ENCODE data around the gene FGD5. TPM values are rescaled to one million over a fixed set of nuclear protein-coding genes. Genes with fewer than 3 reads are reported as not detected.

FGD5 gene
- total and polyA plus RNA-seq, 2 experiments from 2014 or later, result 7.4 to 12.2 TPM

DNA sequence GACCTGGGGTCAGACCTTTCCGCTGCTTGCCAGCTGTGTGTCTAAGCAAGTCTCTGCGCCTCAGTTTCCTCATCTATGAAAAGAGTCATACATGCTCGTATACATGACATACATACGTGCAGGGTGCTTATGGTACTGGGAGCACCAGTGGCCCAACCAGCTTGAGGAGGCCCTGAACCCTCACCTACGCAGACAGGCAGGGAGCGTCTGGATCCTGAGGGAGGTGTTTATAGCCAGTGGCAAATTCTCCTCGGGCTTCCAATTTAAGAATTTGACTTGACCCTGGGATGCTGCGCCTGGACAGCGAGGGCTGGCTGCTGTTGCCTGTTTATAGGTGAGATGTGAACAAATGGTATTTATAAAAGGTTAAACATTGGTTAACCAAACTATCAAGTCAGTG lies 17.7 kb upstream of the FGD5 start:
- H3K36me3 ChIP-seq (ENCODE audit: insufficient read depth), result no peaks in the 10 kb centered on the region
- Mint-ChIP-seq H3K27ac (no peak overlapping the region), H3K36me3 (ENCODE audit: low read depth) (no peaks in the 10 kb centered on the region), H3K4me3 (no peak overlapping the region), H3K9me3 (no peaks in the 10 kb centered on the region; the same call in 2 of the 3 replicates), H3K27me3 (ENCODE audit: insufficient read depth, low read depth, poor library complexity) (no peaks in the 10 kb centered on the region), H3K4me1 (peaks cover 31% of the 10 kb centered on the region)
- no peaks in the 10 kb centered on the region for H3F3A ChIP-seq (replicated peaks; ENCODE audit: low read depth)
- peaks cover 7% of the 10 kb centered on the region for H3K4me1 ChIP-seq (ENCODE audit: insufficient read depth)
- no peaks in the 10 kb centered on the region for H3K79me2 ChIP-seq (replicated peaks; ENCODE audit: insufficient read depth)
- no peak overlapping the region for H3K4me3 ChIP-seq
- no peaks in the 10 kb centered on the region for H4K20me1 ChIP-seq (replicated peaks; ENCODE audit: insufficient read depth)
- no peaks in the 10 kb centered on the region for H3K27me3 ChIP-seq (ENCODE audit: insufficient read depth)
- no peak overlapping the region for H2AFZ ChIP-seq
- DNase-seq (ENCODE audit: low spot score) (no peak), ATAC-seq (no peak)
- TF ChIP-seq ZNF462 (CRISPR knock-in tag; IDR thresholded peaks at IDR 0.05), result no peak
- TF ChIP-seq STAT1 (IDR thresholded peaks at IDR 0.05; ENCODE audit: unreplicated experiment), result no peak
- no peak for TF ChIP-seq ZNF331 (CRISPR knock-in tag; IDR thresholded peaks at IDR 0.05; ENCODE audit: low read depth)
- TF ChIP-seq JUNB (IDR thresholded peaks at IDR 0.05; ENCODE audit: unreplicated experiment), result no peak
- TF ChIP-seq, protein P1, sequence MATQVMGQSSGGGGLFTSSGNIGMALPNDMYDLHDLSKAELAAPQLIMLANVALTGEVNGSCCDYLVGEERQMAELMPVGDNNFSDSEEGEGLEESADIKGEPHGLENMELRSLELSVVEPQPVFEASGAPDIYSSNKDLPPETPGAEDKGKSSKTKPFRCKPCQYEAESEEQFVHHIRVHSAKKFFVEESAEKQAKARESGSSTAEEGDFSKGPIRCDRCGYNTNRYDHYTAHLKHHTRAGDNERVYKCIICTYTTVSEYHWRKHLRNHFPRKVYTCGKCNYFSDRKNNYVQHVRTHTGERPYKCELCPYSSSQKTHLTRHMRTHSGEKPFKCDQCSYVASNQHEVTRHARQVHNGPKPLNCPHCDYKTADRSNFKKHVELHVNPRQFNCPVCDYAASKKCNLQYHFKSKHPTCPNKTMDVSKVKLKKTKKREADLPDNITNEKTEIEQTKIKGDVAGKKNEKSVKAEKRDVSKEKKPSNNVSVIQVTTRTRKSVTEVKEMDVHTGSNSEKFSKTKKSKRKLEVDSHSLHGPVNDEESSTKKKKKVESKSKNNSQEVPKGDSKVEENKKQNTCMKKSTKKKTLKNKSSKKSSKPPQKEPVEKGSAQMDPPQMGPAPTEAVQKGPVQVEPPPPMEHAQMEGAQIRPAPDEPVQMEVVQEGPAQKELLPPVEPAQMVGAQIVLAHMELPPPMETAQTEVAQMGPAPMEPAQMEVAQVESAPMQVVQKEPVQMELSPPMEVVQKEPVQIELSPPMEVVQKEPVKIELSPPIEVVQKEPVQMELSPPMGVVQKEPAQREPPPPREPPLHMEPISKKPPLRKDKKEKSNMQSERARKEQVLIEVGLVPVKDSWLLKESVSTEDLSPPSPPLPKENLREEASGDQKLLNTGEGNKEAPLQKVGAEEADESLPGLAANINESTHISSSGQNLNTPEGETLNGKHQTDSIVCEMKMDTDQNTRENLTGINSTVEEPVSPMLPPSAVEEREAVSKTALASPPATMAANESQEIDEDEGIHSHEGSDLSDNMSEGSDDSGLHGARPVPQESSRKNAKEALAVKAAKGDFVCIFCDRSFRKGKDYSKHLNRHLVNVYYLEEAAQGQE (IDR thresholded peaks at IDR 0.05; ENCODE audit: unreplicated experiment), result no peak
- no peak for TF ChIP-seq EZH2 (IDR thresholded peaks at IDR 0.05; ENCODE audit: low read depth, unreplicated experiment)
- no peak for TF ChIP-seq CREB1 (CRISPR knock-in tag; IDR thresholded peaks at IDR 0.05; ENCODE audit: low read depth)
- no peak for TF ChIP-seq NANOG (IDR thresholded peaks at IDR 0.05; ENCODE audit: borderline replicate concordance)
- TF ChIP-seq POLR2AphosphoS5 (IDR thresholded peaks at IDR 0.05; ENCODE audit: low read depth), result no peak
- TF ChIP-seq, protein P2, sequence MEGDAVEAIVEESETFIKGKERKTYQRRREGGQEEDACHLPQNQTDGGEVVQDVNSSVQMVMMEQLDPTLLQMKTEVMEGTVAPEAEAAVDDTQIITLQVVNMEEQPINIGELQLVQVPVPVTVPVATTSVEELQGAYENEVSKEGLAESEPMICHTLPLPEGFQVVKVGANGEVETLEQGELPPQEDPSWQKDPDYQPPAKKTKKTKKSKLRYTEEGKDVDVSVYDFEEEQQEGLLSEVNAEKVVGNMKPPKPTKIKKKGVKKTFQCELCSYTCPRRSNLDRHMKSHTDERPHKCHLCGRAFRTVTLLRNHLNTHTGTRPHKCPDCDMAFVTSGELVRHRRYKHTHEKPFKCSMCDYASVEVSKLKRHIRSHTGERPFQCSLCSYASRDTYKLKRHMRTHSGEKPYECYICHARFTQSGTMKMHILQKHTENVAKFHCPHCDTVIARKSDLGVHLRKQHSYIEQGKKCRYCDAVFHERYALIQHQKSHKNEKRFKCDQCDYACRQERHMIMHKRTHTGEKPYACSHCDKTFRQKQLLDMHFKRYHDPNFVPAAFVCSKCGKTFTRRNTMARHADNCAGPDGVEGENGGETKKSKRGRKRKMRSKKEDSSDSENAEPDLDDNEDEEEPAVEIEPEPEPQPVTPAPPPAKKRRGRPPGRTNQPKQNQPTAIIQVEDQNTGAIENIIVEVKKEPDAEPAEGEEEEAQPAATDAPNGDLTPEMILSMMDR (conservative IDR thresholded peaks at IDR 0.05; ENCODE audit: low read depth in 2 of 2), result no peak
- no peak for TF ChIP-seq ZNF114 (CRISPR knock-in tag; IDR thresholded peaks at IDR 0.05)
- TF ChIP-seq ETS1 (IDR thresholded peaks at IDR 0.05), result no peak
- no peak for TF ChIP-seq EZH2phosphoT487 (IDR thresholded peaks at IDR 0.05; ENCODE audit: unreplicated experiment)
- H3K9me2 ChIP-seq (ENCODE audit: insufficient read depth), result no peaks in the 10 kb centered on the region
- no peak overlapping the region for H3K4me2 ChIP-seq
- H3K27ac ChIP-seq (ENCODE audit: low read depth), result no peak overlapping the region
